ENCODE measurements around the gene TMEM150B.

TMEM150B gene

DNA sequence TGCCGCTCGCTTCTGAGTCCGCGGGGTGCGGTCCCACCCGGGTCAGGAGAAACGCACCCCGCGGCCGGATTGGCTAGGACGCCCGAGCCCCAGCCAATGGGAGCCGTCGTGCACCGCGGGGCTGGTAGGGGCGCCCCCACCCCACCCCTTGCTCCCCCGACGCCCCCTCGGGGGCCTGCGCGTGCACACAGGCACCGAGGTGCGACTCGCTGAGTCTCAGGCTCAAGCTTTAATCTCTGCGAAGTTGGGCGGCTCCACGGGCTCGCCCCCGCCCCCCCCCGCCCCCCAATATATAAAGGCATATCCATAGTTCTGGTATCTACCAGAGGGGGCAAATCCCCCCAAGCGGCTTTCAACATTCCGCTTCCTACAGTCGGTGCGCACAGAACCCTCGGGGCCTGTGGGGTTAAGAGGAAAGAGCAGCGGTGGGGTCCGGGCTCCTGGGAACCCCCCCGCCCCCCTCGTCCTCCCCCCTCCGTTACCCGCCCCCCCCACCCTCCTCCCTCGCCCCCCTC is 29.6 kb upstream of the TMEM150B start, which contains the start of gene COX6B2:
TSS of gene COX6B2 (minus strand) at position 22 of the 515 bp plus-strand sequence. CDS start 198 bp downstream, outside the sequence.
- no peak for DNase-seq

DNA sequence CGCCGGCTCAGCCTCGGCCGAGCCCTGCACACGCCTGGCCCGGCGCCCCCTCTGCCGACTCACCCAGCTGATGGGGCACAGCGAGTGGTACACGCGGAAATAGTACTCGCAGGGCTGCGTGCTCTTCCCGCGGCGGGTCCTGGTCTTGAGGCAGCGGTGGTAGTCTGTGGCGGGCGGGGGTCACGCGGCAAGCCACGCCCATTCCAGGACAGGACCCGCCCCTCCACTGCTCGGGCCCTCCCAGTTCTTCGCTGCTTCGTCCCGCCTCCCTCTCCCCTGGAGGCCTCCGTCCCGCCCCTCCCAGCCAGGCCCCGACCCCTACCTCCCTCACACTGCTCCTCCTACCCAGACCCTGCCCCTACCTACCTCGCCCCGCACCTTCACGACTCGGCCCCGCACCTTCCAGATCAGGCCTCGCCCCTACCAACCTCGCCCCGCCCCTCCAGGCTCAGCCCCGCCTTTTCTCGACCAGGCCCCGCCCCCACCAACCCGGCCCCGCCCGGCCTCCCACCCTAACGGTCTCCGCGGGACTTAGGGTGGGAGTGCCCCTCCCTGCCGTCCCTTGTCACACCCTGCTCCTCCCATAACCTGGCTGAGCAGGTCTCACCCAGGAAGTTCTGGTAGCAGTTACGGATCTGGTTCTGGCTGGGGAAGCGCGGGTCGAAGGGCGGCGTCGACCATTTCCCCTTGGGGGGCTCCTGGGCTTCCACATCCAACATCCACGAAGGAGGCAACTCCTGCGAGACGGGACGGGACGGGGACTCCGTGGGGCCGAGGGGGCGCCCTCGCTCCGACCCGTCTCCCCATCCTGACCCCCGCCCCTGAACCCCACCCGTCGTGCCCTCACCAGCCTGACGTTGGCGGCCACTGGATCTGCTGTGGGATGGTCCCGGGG is 28.9 kb upstream of the TMEM150B start:
- peak; percentile 81 for DNase-seq

- no peak for DNase-seq
Measured at GRCh38 chr19:55353356-55353802, 28.2 kb upstream of the TMEM150B start.

- DNase-seq: no peak
Measured at GRCh38 chr19:55352549-55353145, 27.5 kb upstream of the TMEM150B start.

- no peak for DNase-seq
Measured at GRCh38 chr19:55352040-55352439, 26.9 kb upstream of the TMEM150B start.

DNA sequence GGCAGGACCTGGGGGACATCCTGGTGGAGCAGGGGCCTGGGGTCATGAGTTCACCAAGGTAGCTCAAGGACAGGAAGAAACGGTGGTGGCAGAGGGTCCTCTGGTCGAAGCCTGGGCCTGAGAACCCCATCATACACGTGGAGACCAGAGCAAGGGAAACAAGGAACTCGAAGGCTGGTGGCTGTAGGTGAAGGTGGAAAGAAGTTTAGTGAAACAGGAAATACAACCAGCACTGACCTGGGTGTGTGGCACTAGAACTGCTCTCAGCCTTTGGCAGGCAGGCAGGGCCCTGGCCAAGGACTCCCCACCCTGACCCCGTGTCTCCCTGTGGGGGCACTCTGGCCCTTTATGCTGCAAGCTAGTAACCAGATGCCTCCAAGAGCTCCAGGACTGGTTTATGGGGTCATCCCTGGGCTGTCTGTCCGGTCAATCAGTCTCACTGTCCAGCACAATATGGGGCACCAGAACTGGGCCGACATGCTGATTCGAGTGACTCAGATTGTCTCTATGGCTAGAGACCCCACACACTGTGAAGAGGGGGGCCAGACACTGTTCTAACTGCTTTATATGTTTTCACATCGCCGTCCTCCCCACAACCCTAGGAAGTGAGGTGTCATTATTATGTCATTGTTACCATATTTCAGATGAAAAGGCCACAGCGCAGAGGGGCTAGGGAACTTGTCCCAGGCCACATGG is 25.6 kb upstream of the TMEM150B start:
- DNase-seq: no peak

DNA sequence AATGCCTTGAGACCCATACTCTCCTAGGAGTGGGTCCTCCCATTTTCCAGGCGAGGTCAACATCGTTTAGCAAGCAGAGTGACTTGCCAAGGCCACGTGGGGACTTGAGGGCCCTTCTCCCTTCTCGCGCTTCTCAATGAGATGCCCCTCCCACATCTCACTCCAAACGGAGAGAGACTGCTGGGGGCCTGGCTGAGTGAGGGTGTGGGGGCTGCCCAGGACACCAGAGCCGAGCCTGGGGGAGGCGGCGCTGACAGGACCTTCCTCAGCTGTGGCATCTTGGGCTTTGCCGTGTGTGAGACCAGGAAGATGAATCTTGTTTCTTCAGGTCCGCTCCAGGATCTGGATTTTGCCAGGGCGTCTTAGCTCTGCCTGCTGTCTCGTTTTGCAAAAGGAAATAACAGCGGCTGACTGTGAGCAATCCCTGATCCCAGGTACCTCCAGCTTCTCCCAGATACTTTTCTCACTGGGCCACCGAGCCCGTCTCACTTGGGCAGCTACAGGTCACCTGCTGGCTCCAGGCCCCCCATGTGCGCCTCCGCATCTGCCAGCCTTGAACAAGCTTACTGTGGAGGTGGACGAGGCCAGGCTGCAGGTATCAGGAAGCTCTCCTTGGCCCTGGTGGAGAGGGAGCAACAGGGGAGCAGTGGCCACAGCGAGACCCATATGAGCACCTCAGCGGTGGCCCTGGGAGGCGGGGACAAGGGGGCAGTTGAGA is 23.3 kb upstream of the TMEM150B start:
- no peak for DNase-seq

GRCh38 chr19:55347442-55348009 is 22.4 kb upstream of the TMEM150B start:
- no peak for DNase-seq

DNA sequence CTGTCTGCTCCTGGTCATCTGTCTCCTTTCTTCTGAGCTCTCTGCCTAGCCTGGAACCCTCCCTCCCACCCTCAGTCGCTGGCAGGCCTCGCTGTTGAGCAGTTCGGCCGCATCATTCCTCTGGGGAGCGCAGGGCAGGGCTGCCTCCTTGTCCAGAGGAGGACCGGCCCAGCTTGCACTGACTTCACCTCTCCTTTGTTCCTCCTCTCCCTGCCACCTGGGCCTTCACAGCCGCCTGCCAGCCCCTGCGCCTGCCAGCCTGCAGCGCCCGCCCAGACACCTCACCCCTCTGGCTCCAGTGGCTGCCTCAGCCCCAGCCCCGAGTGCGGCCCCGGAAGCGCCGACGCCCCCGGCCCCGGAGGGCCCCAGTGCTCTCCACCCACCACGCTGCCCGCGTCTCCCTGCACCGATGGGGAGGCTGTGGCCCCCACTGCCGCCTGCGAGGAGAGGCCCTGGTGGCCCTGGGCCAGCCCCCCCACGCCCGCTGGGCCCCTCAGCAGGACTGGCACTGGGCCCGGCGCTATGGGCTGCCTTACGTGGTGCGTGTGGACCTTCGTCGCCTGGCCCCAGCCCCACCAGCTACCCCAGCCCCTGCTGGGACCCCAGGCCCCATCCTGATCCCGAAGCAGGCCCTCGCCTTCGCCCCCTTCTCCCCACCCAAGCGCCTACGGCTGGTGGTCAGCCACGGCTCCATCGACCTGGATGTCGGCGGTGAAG is 21.7 kb upstream of the TMEM150B start:
- no peak for DNase-seq

DNA sequence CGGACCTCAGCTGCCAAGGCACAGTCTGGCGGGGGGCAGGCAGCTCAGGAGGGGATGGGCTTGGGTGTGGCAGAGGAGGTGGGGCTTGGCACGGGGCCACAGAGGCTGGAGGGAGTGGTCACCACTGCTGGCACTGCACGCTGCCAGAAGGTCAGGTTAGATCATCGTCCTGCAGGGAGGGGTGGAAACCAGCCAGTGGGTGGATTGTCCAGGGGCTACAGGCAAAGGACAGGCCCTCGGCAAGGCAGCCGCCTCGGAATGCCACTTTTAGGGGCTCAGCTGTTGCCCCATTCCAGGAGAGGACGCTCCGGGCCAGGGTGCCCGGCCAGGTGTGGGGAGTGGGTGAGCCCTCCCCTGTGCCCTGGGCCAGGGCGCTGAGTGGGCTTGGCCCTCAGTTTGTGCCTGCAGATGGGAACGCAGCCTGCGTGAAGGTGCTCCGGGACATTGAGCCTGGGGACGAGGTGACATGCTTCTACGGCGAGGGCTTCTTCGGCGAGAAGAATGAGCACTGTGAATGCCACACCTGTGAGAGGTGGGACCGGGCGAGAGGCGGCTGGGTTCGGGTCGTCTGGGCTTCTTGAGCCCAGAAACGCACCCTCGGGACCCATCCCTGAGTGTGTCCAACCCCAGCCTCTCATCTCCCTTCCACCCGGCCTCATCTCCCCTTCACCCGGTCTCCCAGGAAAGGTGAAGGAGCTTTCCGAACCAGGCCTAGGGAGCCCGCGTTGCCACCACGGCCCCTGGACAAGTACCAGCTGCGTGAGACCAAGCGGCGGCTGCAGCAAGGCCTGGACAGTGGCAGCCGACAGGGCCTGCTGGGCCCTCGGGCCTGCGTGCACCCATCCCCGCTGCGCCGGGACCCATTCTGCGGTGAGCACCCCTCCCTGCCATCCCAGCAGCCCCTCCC is 20.9 kb upstream of the TMEM150B start:
- no peak for DNase-seq

DNA sequence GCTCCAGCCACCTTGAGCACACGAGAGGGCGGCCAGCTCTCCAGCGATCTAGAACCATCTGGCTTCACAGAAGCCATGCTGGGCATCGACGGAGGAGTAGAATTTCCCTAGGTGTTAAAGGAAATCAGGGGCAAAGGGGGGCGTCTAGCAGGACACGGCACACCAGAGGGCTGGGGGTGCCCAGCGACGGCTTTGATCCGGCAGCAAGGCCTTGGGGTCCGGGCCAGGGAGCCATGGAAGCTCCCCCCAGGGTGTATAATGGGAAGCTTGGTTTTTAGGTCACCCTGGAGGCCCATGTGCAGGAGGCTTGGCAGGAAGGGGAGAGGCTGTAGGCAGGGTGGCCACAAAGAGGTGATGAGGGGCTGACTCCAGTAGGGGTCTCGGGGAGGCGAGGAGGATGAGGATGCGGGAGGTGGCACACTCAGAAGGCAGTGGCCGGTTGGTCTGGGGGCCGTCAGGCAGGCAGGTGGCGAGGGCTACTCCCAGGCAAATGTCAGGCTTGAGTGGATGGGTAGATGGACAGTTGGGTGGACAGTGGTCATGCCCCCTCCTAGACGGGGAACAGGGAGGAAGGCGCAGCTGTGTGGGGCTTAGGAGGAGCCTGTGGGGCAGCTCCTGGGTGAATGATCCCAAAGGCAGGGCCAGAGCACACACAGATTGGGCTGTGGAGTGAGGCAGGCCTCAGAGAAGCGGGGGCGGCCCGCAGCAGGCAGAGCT is 20.1 kb upstream of the TMEM150B start:
- DNase-seq: no peak

- no peak for DNase-seq
Measured at GRCh38 chr19:55344444-55344843, 19.3 kb upstream of the TMEM150B start.

GRCh38 chr19:55341595-55342531 is 16.7 kb upstream of the TMEM150B start:
- DNase-seq: no peak

DNA sequence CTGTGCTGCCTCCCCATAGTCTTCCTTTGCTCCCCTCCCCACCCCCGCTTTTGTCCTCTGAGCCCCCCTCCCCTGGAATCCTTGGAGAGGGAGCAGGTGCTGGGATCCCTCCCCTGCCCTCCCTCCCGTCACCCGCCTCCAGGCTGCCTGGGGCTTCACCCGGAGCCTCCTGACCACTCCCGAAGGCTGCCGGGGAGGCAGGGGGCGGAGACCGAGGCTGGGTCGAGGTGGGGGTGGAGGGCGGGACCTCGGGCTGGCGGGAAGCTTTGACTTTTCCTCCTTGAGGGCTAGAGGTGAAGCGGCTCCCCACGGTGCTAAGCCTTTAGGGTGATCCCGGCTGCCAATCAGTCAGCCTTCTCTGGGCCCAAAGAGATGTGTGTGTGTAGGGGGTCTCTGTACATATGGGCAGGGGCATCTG is 16.0 kb upstream of the TMEM150B start:
- DNase-seq: peak; percentile 57

DNA sequence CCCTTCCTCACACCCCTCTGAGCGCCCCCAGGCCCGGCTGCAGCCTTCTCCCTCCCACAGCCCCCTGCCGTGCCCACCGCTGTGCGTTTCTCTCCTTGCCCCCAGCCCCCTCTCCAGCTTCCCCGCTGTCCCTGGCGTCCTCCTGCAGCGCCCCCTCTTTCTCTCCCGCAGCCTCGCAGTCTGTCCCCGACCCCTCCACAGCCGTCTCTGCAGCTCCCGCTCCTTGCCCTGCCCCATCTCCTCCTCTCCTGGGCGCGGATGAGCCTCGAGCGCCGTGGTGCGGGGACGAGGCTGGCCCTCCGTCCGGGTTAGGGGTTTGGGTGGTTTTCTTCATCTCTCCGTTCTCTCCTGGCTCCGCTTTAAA is 15.6 kb upstream of the TMEM150B start:
- no peak for DNase-seq

DNA sequence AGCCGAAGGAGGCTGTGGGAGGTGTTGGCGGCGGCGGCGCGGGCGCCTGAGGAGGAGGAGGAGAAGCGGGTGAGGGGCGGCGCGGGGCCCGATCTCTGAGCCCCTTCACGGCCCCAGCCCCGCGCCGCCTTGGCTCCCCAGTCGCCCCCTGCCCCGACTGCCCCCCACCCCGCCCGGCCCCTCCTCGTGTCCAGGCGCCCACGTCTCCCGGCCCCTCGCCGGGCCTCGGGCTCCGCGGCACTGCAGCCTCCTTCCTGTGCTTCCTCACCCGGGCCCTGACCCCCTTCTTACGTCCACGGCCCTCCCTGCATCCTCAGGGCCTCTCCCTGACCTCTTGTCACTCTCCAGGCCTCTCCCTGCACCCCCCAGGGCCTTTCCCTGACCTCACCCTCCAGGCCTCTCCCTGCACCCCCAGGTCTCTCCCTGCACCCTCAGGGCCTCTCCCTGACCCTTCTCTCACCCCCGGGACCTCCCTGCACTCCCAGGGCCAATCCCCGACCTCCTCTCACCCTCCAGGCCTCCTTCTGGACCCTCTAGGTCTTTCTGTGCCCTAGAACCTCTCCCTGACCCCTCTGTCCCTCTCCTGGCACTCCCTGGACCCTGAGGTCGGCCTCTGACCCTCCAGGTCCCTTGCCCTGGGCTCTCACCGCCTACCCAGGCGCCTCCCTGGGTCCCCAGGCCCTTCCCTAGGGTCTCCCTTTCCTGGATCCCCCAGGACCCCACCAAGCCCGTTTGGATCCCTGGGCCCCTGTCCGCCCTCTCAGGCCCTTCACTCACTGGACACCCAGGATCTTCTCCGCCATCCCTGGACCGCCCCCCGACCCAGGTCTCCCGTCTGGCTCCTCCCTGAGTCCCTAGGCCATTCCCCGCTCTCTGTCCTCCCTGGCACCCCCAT is 15.0 kb upstream of the TMEM150B start:
- peak; percentile 55 for DNase-seq

GRCh38 chr19:55339105-55339888 is 14.2 kb upstream of the TMEM150B start, which contains the start of gene KMT5C:
Gene KMT5C (plus strand): TSS chr19:55339876. CDS start chr19:55341937, 2,061 bp downstream.
- peak; percentile 100 for DNase-seq
